NK-92 treated with Interleukin-12 subunit alpha and Interleukin-12 subunit beta, amount 100 ng/mL, for 24 hours (cell line): ENCODE results near the gene ADM.

Source experiments
- DNase-seq: peaks from one replicate; lab custom pipeline; 2025; lab: John Stamatoyannopoulos, UW

Gene ADM

GRCh38 chr11:10309163-10310093 lies 4.6 kb downstream of the ADM start:
- DNase-seq, result no peak

- no peak for DNase-seq
Measured at GRCh38 chr11:10310301-10310841, 5.5 kb downstream of the ADM start.

- no peak for DNase-seq
Measured at GRCh38 chr11:10311802-10312201, 6.9 kb downstream of the ADM start.

- no peak for DNase-seq
Measured at GRCh38 chr11:10314199-10315072, 9.6 kb downstream of the ADM start.

- no peak for DNase-seq
Measured at GRCh38 chr11:10315083-10315482, 10.2 kb downstream of the ADM start.

GRCh38 chr11:10317151-10317755 lies 12.4 kb downstream of the ADM start:
- no peak for DNase-seq

GRCh38 chr11:10317776-10318526 lies 13.1 kb downstream of the ADM start:
- DNase-seq, result no peak

- DNase-seq, result no peak
Measured at GRCh38 chr11:10318527-10318802, 13.6 kb downstream of the ADM start.

GRCh38 chr11:10319702-10320558 lies 15.1 kb downstream of the ADM start:
- DNase-seq, result no peak

GRCh38 chr11:10320736-10321465 lies 16.0 kb downstream of the ADM start:
- DNase-seq, result no peak

GRCh38 chr11:10322401-10322800 lies 17.5 kb downstream of the ADM start:
- no peak for DNase-seq

- DNase-seq, result no peak
Measured at GRCh38 chr11:10322830-10323792, 18.2 kb downstream of the ADM start.

GRCh38 chr11:10323793-10324170 lies 18.9 kb downstream of the ADM start:
- DNase-seq, result no peak

- DNase-seq, result no peak
Measured at GRCh38 chr11:10324474-10324873, 19.6 kb downstream of the ADM start.

- no peak for DNase-seq
Measured at GRCh38 chr11:10325277-10326011, 20.6 kb downstream of the ADM start.

GRCh38 chr11:10326012-10326964 lies 21.4 kb downstream of the ADM start:
- no peak for DNase-seq

GRCh38 chr11:10327254-10327653 lies 22.4 kb downstream of the ADM start:
- no peak for DNase-seq
